Measurements from ENCODE around the gene TCIRG1. TPM values are rescaled to one million over a fixed set of nuclear protein-coding genes. Genes with fewer than 3 reads are reported as not detected.

The TCIRG1 gene
- total and polyA plus RNA-seq, 2 of the 13 experiments (the other 11 are each of a cell fraction or from before 2014, with no cell fraction given) = 48.0 to 69.6 TPM

DNA sequence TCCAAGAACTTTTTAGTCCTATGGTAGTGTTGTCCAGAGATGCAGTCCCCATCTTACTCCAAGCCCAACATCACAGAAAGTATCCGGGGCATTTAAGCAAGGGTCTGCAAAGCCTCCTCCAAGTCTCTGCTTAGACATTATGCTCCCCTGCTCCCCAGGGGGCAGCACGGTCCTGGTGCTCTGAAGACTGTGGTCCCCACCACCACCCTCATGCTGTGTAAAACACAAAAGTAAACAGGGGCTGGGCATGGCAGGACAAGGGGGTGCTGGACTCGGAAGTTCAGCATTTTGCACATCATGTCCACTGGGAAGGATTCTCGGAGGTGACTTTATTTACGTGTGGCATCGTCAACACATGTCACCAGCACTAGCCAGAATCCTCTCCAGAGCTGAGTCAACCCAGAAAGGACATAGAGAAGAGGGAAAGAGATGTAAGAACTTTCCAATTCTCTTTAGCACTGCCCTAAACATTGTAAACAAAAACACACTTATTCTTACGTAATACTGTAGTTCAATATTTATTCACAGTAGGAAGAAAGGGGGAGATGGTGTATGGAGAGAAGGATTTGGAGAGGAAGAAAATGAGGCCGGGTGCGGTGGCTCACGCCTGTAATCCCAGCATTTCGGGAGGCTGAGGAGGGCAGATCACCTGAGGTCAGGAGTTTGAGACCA, 37.7 kb downstream of the TCIRG1 start (continued):
- TF ChIP-seq SP5 (CRISPR knock-in tag; IDR thresholded peaks at IDR 0.05; ENCODE audit: borderline replicate concordance, low read depth) (no peak), U2AF1 (optimal IDR thresholded peaks at IDR 0.05; ENCODE audit: low read depth, low read length) (no peak), ZNF224 (CRISPR knock-in tag; IDR thresholded peaks at IDR 0.05) (no peak), THRA (CRISPR knock-in tag; IDR thresholded peaks at IDR 0.05; ENCODE audit: borderline replicate concordance) (0 out of 2 replicates have a peak, but pooled peaks have one; percentile 11), TRIM24 (CRISPR knock-in tag; IDR thresholded peaks at IDR 0.05) (no peak), KDM6A (CRISPR knock-in tag; IDR thresholded peaks at IDR 0.05; ENCODE audit: low read depth) (no peak), PREB (CRISPR knock-in tag; IDR thresholded peaks at IDR 0.05) (no peak), ZNF446 (CRISPR knock-in tag; IDR thresholded peaks at IDR 0.05) (no peak), ZNF354B (CRISPR knock-in tag; IDR thresholded peaks at IDR 0.05) (no peak), GATAD2A (CRISPR knock-in tag; IDR thresholded peaks at IDR 0.05) (peak; percentile 39; the same call in 1 of the 2 replicates), GTF3A (CRISPR knock-in tag; conservative IDR thresholded peaks at IDR 0.05) (no peak), ARHGAP35 (CRISPR knock-in tag; IDR thresholded peaks at IDR 0.05; ENCODE audit: borderline replicate concordance) (no peak), IKZF4 (CRISPR knock-in tag; IDR thresholded peaks at IDR 0.05; ENCODE audit: borderline replicate concordance, low read depth, not compliant biosample characterization) (no peak), RAD21 (CRISPR knock-in tag; IDR thresholded peaks at IDR 0.05) (peak; percentile 48), TCF7 (IDR thresholded peaks at IDR 0.05; ENCODE audit: low read depth) (no peak), ZNF816 (CRISPR knock-in tag; IDR thresholded peaks at IDR 0.05; ENCODE audit: borderline replicate concordance) (no peak)
- TF ChIP-seq, protein P1, sequence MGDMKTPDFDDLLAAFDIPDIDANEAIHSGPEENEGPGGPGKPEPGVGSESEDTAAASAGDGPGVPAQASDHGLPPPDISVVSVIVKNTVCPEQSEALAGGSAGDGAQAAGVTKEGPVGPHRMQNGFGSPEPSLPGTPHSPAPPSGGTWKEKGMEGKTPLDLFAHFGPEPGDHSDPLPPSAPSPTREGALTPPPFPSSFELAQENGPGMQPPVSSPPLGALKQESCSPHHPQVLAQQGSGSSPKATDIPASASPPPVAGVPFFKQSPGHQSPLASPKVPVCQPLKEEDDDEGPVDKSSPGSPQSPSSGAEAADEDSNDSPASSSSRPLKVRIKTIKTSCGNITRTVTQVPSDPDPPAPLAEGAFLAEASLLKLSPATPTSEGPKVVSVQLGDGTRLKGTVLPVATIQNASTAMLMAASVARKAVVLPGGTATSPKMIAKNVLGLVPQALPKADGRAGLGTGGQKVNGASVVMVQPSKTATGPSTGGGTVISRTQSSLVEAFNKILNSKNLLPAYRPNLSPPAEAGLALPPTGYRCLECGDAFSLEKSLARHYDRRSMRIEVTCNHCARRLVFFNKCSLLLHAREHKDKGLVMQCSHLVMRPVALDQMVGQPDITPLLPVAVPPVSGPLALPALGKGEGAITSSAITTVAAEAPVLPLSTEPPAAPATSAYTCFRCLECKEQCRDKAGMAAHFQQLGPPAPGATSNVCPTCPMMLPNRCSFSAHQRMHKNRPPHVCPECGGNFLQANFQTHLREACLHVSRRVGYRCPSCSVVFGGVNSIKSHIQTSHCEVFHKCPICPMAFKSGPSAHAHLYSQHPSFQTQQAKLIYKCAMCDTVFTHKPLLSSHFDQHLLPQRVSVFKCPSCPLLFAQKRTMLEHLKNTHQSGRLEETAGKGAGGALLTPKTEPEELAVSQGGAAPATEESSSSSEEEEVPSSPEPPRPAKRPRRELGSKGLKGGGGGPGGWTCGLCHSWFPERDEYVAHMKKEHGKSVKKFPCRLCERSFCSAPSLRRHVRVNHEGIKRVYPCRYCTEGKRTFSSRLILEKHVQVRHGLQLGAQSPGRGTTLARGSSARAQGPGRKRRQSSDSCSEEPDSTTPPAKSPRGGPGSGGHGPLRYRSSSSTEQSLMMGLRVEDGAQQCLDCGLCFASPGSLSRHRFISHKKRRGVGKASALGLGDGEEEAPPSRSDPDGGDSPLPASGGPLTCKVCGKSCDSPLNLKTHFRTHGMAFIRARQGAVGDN (CRISPR knock-in tag; IDR thresholded peaks at IDR 0.05) = peak; percentile 31; the same call in 1 of the 2 replicates
- TF ChIP-seq, protein P2, sequence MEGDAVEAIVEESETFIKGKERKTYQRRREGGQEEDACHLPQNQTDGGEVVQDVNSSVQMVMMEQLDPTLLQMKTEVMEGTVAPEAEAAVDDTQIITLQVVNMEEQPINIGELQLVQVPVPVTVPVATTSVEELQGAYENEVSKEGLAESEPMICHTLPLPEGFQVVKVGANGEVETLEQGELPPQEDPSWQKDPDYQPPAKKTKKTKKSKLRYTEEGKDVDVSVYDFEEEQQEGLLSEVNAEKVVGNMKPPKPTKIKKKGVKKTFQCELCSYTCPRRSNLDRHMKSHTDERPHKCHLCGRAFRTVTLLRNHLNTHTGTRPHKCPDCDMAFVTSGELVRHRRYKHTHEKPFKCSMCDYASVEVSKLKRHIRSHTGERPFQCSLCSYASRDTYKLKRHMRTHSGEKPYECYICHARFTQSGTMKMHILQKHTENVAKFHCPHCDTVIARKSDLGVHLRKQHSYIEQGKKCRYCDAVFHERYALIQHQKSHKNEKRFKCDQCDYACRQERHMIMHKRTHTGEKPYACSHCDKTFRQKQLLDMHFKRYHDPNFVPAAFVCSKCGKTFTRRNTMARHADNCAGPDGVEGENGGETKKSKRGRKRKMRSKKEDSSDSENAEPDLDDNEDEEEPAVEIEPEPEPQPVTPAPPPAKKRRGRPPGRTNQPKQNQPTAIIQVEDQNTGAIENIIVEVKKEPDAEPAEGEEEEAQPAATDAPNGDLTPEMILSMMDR (CRISPR knock-in tag; IDR thresholded peaks at IDR 0.05) = peak; percentile 80
- TF ChIP-seq, protein P3, sequence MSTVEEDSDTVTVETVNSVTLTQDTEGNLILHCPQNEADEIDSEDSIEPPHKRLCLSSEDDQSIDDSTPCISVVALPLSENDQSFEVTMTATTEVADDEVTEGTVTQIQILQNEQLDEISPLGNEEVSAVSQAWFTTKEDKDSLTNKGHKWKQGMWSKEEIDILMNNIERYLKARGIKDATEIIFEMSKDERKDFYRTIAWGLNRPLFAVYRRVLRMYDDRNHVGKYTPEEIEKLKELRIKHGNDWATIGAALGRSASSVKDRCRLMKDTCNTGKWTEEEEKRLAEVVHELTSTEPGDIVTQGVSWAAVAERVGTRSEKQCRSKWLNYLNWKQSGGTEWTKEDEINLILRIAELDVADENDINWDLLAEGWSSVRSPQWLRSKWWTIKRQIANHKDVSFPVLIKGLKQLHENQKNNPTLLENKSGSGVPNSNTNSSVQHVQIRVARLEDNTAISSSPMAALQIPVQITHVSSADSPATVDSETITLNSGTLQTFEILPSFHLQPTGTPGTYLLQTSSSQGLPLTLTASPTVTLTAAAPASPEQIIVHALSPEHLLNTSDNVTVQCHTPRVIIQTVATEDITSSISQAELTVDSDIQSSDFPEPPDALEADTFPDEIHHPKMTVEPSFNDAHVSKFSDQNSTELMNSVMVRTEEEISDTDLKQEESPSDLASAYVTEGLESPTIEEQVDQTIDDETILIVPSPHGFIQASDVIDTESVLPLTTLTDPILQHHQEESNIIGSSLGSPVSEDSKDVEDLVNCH (CRISPR knock-in tag; IDR thresholded peaks at IDR 0.05) = no peak

Measured in HepG2 (cell line).